Measurements from ENCODE around the gene EPC2.
"Not testable (repeated sequence)": the region's sequence is repeated elsewhere in the genome, so short reads cannot be mapped to it uniquely, and the experiment has no call there.

The EPC2 gene

GRCh38 chr2:148667113-148667836 is 22.7 kb downstream of the EPC2 start:
- no peaks in the 10 kb centered on the region for H3K36me3 ChIP-seq (ENCODE audit: control insufficient read depth in 1 of 2, insufficient read depth in 2 of 2, low read length in 2 of 2)
- H3K4me3 ChIP-seq (ENCODE audit: low read depth in 1 of 2, low read length in 2 of 2): no peak overlapping the region
- no peaks in the 10 kb centered on the region for H3K9me3 ChIP-seq (ENCODE audit: control insufficient read depth in 1 of 2, low read length in 2 of 2)
- no peak overlapping the region for H3K9ac ChIP-seq (ENCODE audit: low read depth in 1 of 2, low read length in 2 of 2)
- H3K27ac ChIP-seq (ENCODE audit: low read depth, low read length): no peak overlapping the region
- no peaks in the 10 kb centered on the region for H3K27me3 ChIP-seq (ENCODE audit: control insufficient read depth in 1 of 2, insufficient read depth in 2 of 2, low read length in 2 of 2)
- no peaks in the 10 kb centered on the region for H3K4me1 ChIP-seq (ENCODE audit: control insufficient read depth in 1 of 2, insufficient read depth in 2 of 2, low read length in 2 of 2)

GRCh38 chr2:148670773-148671172 is 26.2 kb downstream of the EPC2 start:
- no peak overlapping the region for H3K4me3 ChIP-seq (ENCODE audit: low read depth in 1 of 2, low read length in 2 of 2)
- H3K4me1 ChIP-seq (ENCODE audit: control insufficient read depth in 1 of 2, insufficient read depth in 2 of 2, low read length in 2 of 2): peaks cover 0 to 8% of the 10 kb centered on the region in 2 donors
- H3K27ac ChIP-seq (ENCODE audit: low read depth, low read length): no peak overlapping the region
- no peaks in the 10 kb centered on the region for H3K36me3 ChIP-seq (ENCODE audit: control insufficient read depth in 1 of 2, insufficient read depth in 2 of 2, low read length in 2 of 2)
- H3K9me3 ChIP-seq (ENCODE audit: control insufficient read depth in 1 of 2, low read length in 2 of 2): no peaks in the 10 kb centered on the region
- H3K27me3 ChIP-seq (ENCODE audit: control insufficient read depth in 1 of 2, insufficient read depth in 2 of 2, low read length in 2 of 2): no peaks in the 10 kb centered on the region
- no peak overlapping the region for H3K9ac ChIP-seq (ENCODE audit: low read depth in 1 of 2, low read length in 2 of 2)

- peaks cover 0 to 8% of the 10 kb centered on the region in 2 donors for H3K4me1 ChIP-seq (ENCODE audit: control insufficient read depth in 1 of 2, insufficient read depth in 2 of 2, low read length in 2 of 2)
- H3K9me3 ChIP-seq (ENCODE audit: control insufficient read depth in 1 of 2, low read length in 2 of 2): no peaks in the 10 kb centered on the region
- no peak overlapping the region for H3K9ac ChIP-seq (ENCODE audit: low read depth in 1 of 2, low read length in 2 of 2)
- H3K36me3 ChIP-seq (ENCODE audit: control insufficient read depth in 1 of 2, insufficient read depth in 2 of 2, low read length in 2 of 2): no peaks in the 10 kb centered on the region
- H3K4me3 ChIP-seq (ENCODE audit: low read depth in 1 of 2, low read length in 2 of 2): no peak overlapping the region
- H3K27me3 ChIP-seq (ENCODE audit: control insufficient read depth in 1 of 2, insufficient read depth in 2 of 2, low read length in 2 of 2): no peaks in the 10 kb centered on the region
- H3K27ac ChIP-seq (ENCODE audit: low read depth, low read length): no peak overlapping the region
Observed at GRCh38 chr2:148674063-148675020, 29.8 kb downstream of the EPC2 start.

- Histone ChIP-seq H3K36me3 (ENCODE audit: control insufficient read depth in 1 of 2, insufficient read depth in 2 of 2, low read length in 2 of 2) (no peaks in the 10 kb centered on the region), H3K27ac (ENCODE audit: low read depth, low read length) (no peak overlapping the region), H3K4me3 (ENCODE audit: low read depth in 1 of 2, low read length in 2 of 2) (no peak overlapping the region), H3K9me3 (ENCODE audit: control insufficient read depth in 1 of 2, low read length in 2 of 2) (no peaks in the 10 kb centered on the region), H3K27me3 (ENCODE audit: control insufficient read depth in 1 of 2, insufficient read depth in 2 of 2, low read length in 2 of 2) (no peaks in the 10 kb centered on the region), H3K4me1 (ENCODE audit: control insufficient read depth in 1 of 2, insufficient read depth in 2 of 2, low read length in 2 of 2) (peaks cover 0 to 8% of the 10 kb centered on the region in 2 donors), H3K9ac (ENCODE audit: low read depth in 1 of 2, low read length in 2 of 2) (no peak overlapping the region)
Observed at GRCh38 chr2:148675708-148676107, 31.2 kb downstream of the EPC2 start.

- H3K9me3 ChIP-seq (ENCODE audit: control insufficient read depth in 1 of 2, low read length in 2 of 2); H3K4me1 ChIP-seq (ENCODE audit: control insufficient read depth in 1 of 2, insufficient read depth in 2 of 2, low read length in 2 of 2); H3K4me3 ChIP-seq (ENCODE audit: low read depth in 1 of 2, low read length in 2 of 2); H3K9ac ChIP-seq (ENCODE audit: low read depth in 1 of 2, low read length in 2 of 2); H3K27ac ChIP-seq (ENCODE audit: low read depth, low read length); H3K27me3 ChIP-seq (ENCODE audit: control insufficient read depth in 1 of 2, insufficient read depth in 2 of 2, low read length in 2 of 2); H3K36me3 ChIP-seq (ENCODE audit: control insufficient read depth in 1 of 2, insufficient read depth in 2 of 2, low read length in 2 of 2): not testable (repeated sequence)
Observed at GRCh38 chr2:148678302-148679179, 34.0 kb downstream of the EPC2 start.

GRCh38 chr2:148680462-148680861 is 35.9 kb downstream of the EPC2 start:
- H3K36me3 ChIP-seq (ENCODE audit: control insufficient read depth in 1 of 2, insufficient read depth in 2 of 2, low read length in 2 of 2): no peaks in the 10 kb centered on the region
- no peaks in the 10 kb centered on the region for H3K27me3 ChIP-seq (ENCODE audit: control insufficient read depth in 1 of 2, insufficient read depth in 2 of 2, low read length in 2 of 2)
- no peak overlapping the region for H3K4me3 ChIP-seq (ENCODE audit: low read depth in 1 of 2, low read length in 2 of 2)
- H3K27ac ChIP-seq (ENCODE audit: low read depth, low read length): no peak overlapping the region
- no peaks in the 10 kb centered on the region for H3K4me1 ChIP-seq (ENCODE audit: control insufficient read depth in 1 of 2, insufficient read depth in 2 of 2, low read length in 2 of 2)
- H3K9ac ChIP-seq (ENCODE audit: low read depth in 1 of 2, low read length in 2 of 2): no peak overlapping the region
- no peaks in the 10 kb centered on the region for H3K9me3 ChIP-seq (ENCODE audit: control insufficient read depth in 1 of 2, low read length in 2 of 2)

GRCh38 chr2:148681443-148681842 is 36.9 kb downstream of the EPC2 start:
- Histone ChIP-seq H3K4me3 (ENCODE audit: low read depth in 1 of 2, low read length in 2 of 2) (no peak overlapping the region), H3K27me3 (ENCODE audit: control insufficient read depth in 1 of 2, insufficient read depth in 2 of 2, low read length in 2 of 2) (no peaks in the 10 kb centered on the region), H3K9ac (ENCODE audit: low read depth in 1 of 2, low read length in 2 of 2) (no peak overlapping the region), H3K27ac (ENCODE audit: low read depth, low read length) (no peak overlapping the region), H3K36me3 (ENCODE audit: control insufficient read depth in 1 of 2, insufficient read depth in 2 of 2, low read length in 2 of 2) (no peaks in the 10 kb centered on the region), H3K9me3 (ENCODE audit: control insufficient read depth in 1 of 2, low read length in 2 of 2) (no peaks in the 10 kb centered on the region), H3K4me1 (ENCODE audit: control insufficient read depth in 1 of 2, insufficient read depth in 2 of 2, low read length in 2 of 2) (no peaks in the 10 kb centered on the region)

GRCh38 chr2:148681862-148682261 is 37.3 kb downstream of the EPC2 start:
- H3K27ac ChIP-seq (ENCODE audit: low read depth, low read length); H3K9ac ChIP-seq (ENCODE audit: low read depth in 1 of 2, low read length in 2 of 2); H3K9me3 ChIP-seq (ENCODE audit: control insufficient read depth in 1 of 2, low read length in 2 of 2); H3K4me3 ChIP-seq (ENCODE audit: low read depth in 1 of 2, low read length in 2 of 2); H3K27me3 ChIP-seq (ENCODE audit: control insufficient read depth in 1 of 2, insufficient read depth in 2 of 2, low read length in 2 of 2); H3K4me1 ChIP-seq (ENCODE audit: control insufficient read depth in 1 of 2, insufficient read depth in 2 of 2, low read length in 2 of 2); H3K36me3 ChIP-seq (ENCODE audit: control insufficient read depth in 1 of 2, insufficient read depth in 2 of 2, low read length in 2 of 2): not testable (repeated sequence)

- no peak overlapping the region for H3K4me3 ChIP-seq (ENCODE audit: low read depth in 1 of 2, low read length in 2 of 2)
- no peaks in the 10 kb centered on the region for H3K4me1 ChIP-seq (ENCODE audit: control insufficient read depth in 1 of 2, insufficient read depth in 2 of 2, low read length in 2 of 2)
- H3K9me3 ChIP-seq (ENCODE audit: control insufficient read depth in 1 of 2, low read length in 2 of 2): no peaks in the 10 kb centered on the region
- H3K36me3 ChIP-seq (ENCODE audit: control insufficient read depth in 1 of 2, insufficient read depth in 2 of 2, low read length in 2 of 2): no peaks in the 10 kb centered on the region
- H3K27ac ChIP-seq (ENCODE audit: low read depth, low read length): no peak overlapping the region
- no peaks in the 10 kb centered on the region for H3K27me3 ChIP-seq (ENCODE audit: control insufficient read depth in 1 of 2, insufficient read depth in 2 of 2, low read length in 2 of 2)
- H3K9ac ChIP-seq (ENCODE audit: low read depth in 1 of 2, low read length in 2 of 2): no peak overlapping the region
Observed at GRCh38 chr2:148684507-148684906, 40.0 kb downstream of the EPC2 start.

Measured in duodenal mucosa (tissue), 2 donors.